Activated B cell treated with CpG ODN at 0.5 μM for 24 hours (primary cell): ENCODE data around the gene E2F4. TPM values are rescaled to one million over a fixed set of nuclear protein-coding genes. Genes with fewer than 3 reads are reported as not detected.

Experiments
- ATAC-seq: fragments of 200-7000 bp; cut with Tn5 transposase; one replicate; pipeline ENCODE4 v1.10.0; 2021; ENCODE audit warnings: low read depth, mild to moderate bottlenecking, moderate library complexity
- CTCF ChIA-PET: fragments of 350-600 bp; sonication (Branson Sonifier 250); formaldehyde crosslinking; loops from one replicate; lab custom pipeline; 2021; ENCODE audit warnings: antibody characterized with exemption; lab: Charles Lee
- POLR2A ChIA-PET: fragments of 350-600 bp; sonication (Branson Sonifier 250); formaldehyde crosslinking; loops from one replicate; lab custom pipeline; 2021; ENCODE audit warnings: antibody characterized with exemption; lab: Charles Lee
- DNase-seq: peaks from one replicate; pipeline ENCODE4 v3.0.0; 2022
- H3K27ac Mint-ChIP-seq: one replicate; pipeline ENCODE4 v1.8.0; 2020; ENCODE audit warnings: mixed read lengths
- H3K27me3 Mint-ChIP-seq: one replicate; pipeline ENCODE4 v1.8.0; 2021; ENCODE audit warnings: mixed read lengths
- H3K36me3 Mint-ChIP-seq: one replicate; pipeline ENCODE4 v1.8.0; 2021; ENCODE audit warnings: low read depth, mixed read lengths
- H3K4me1 Mint-ChIP-seq: one replicate; pipeline ENCODE4 v1.8.0; 2021; ENCODE audit warnings: mixed read lengths
- H3K4me3 Mint-ChIP-seq: one replicate; pipeline ENCODE4 v1.8.0; 2020; ENCODE audit warnings: mild to moderate bottlenecking, mixed read lengths
- H3K9me3 Mint-ChIP-seq: one replicate; pipeline ENCODE4 v1.8.0; 2020; ENCODE audit warnings: mixed read lengths
- CTCF ChIP-seq: fragments of 200-600 bp; IDR thresholded peaks from one replicate; pipeline ENCODE4 v1.8.0; 2022; ENCODE audit warnings: antibody characterized with exemption, mild to moderate bottlenecking
- intact Hi-C: fragments of 100-400 bp; cut with micrococcal nuclease; formaldehyde crosslinking; loops from one replicate; pipeline ENCODE4 v1.15.1; 2024
- total RNA-seq: library from RNA; stranded (reverse); gene quantifications from 2 replicates; pipeline ENCODE4 v1.2.3, GENCODE V29; 2022

The E2F4 gene
- total RNA-seq, 1 donor from 2014 or later, result 128 TPM

GRCh38 chr16:67146523-67147357, 45.2 kb upstream of the E2F4 start:
- ChIA-PET POLR2A (no interaction called here), CTCF (no interaction called here)
- Mint-ChIP-seq H3K9me3 (no peaks in the 10 kb centered on the region), H3K27ac (no peak overlapping the region), H3K27me3 (peaks cover 17% of the 10 kb centered on the region), H3K4me3 (no peak overlapping the region), H3K4me1 (peaks cover 5% of the 10 kb centered on the region), H3K36me3 (peaks cover 58% of the 10 kb centered on the region)
- intact Hi-C loops, result no loop called here
- no peak for TF ChIP-seq CTCF
- DNase-seq (no peak), ATAC-seq (no peak)

GRCh38 chr16:67147437-67148140, 44.4 kb upstream of the E2F4 start:
- peaks cover 52% of the 10 kb centered on the region for H3K36me3 Mint-ChIP-seq
- H3K4me1 Mint-ChIP-seq, result peaks cover 5% of the 10 kb centered on the region
- TF ChIP-seq CTCF, result no peak
- CTCF ChIA-PET, result no interaction called here
- DNase-seq (no peak), ATAC-seq (no peak)
- no peak overlapping the region for H3K4me3 Mint-ChIP-seq
- POLR2A ChIA-PET, result no interaction called here
- H3K27me3 Mint-ChIP-seq, result peaks cover 17% of the 10 kb centered on the region
- no peak overlapping the region for H3K27ac Mint-ChIP-seq
- intact Hi-C loops, result no loop called here
- H3K9me3 Mint-ChIP-seq, result no peaks in the 10 kb centered on the region

GRCh38 chr16:67148221-67148620, 43.7 kb upstream of the E2F4 start:
- Mint-ChIP-seq H3K4me1 (peaks cover 10% of the 10 kb centered on the region), H3K9me3 (no peaks in the 10 kb centered on the region), H3K36me3 (peaks cover 46% of the 10 kb centered on the region), H3K4me3 (no peak overlapping the region), H3K27me3 (peaks cover 17% of the 10 kb centered on the region), H3K27ac (no peak overlapping the region)
- POLR2A ChIA-PET, result no interaction called here
- intact Hi-C loops, result no loop called here
- TF ChIP-seq CTCF, result no peak
- CTCF ChIA-PET, result no interaction called here
- ATAC-seq (no peak), DNase-seq (no peak)

- peaks cover 10% of the 10 kb centered on the region for H3K4me1 Mint-ChIP-seq
- peaks cover 17% of the 10 kb centered on the region for H3K27me3 Mint-ChIP-seq
- H3K4me3 Mint-ChIP-seq, result no peak overlapping the region
- no peaks in the 10 kb centered on the region for H3K9me3 Mint-ChIP-seq
- POLR2A ChIA-PET, result no interaction called here
- intact Hi-C loops, result no loop called here
- DNase-seq, result no peak
- no peak for ATAC-seq
- CTCF ChIA-PET, result no interaction called here
- H3K27ac Mint-ChIP-seq, result no peak overlapping the region
- peaks cover 43% of the 10 kb centered on the region for H3K36me3 Mint-ChIP-seq
- no peak for TF ChIP-seq CTCF
These were observed 43.2 kb upstream of the E2F4 start for GRCh38 chr16:67148656-67149275.
